ENCODE data around the gene TMEM117. TPM values are rescaled to one million over a fixed set of nuclear protein-coding genes. Genes with fewer than 3 reads are reported as not detected.

TMEM117 gene
- total RNA-seq, 2 experiments from 2014 or later = 0.95 to 7.1 TPM

DNA sequence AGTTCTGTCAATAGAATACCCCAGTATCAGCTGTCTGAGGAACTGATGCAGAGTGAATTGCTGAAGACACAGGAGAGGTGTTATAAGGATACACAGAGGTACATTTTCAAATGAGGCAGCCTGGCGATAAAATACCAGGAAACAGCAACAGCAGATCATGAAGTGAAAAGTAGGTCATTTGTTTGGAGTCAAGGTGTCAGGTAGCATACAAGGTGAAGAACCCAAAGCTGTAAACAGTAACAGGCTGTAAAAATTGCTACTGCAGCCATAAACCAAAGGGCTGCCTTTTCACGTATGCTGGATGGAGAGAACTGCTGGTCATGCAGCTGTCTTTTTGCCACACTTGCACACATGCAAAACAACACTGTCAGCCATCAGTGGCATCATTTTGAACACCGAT lies 20.5 kb upstream of the TMEM117 start:
- POLR2A ChIA-PET = interaction anchor here (1.0 to 5.6 kb wide), 6 partner anchors 9 to 37 kb away, joined by 3 to 29 read pairs (median 4); partner anchors contain the start of genes TMEM117 and TWF1
- H2AFZ ChIP-seq (ENCODE audit: low read length) = no peak overlapping the region
- no TSS peak for BruUV-seq (replicated peaks)

DNA sequence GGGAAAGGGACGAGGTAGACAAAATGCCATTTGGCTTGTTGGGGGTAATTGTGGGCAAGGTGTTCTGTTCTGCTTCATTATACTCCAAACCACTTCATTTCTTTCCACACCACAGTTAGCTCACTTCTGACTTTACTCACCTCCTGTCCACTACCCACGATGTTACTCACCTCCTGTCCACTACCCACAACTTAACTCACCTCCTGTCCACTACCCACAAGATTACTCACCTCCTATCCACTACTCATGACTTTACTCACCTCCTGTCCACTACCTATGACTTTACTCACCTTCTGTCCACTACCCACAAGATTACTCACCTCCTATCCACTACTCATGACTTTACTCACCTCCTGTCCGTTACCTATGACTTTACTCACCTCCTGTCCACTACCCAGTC lies 19.7 kb upstream of the TMEM117 start:
- DNase-seq (ENCODE audit: low spot score) = no peak
- Histone ChIP-seq H3K79me2 (ENCODE audit: insufficient read depth, low read depth, low read length) (no peaks in the 10 kb centered on the region), H3K4me2 (ENCODE audit: low read length) (no peak overlapping the region), H2AFZ (ENCODE audit: low read length) (no peak overlapping the region), H3K9me3 (ENCODE audit: low read length) (no peaks in the 10 kb centered on the region), H3K4me3 (ENCODE audit: low read depth, low read length, poor library complexity, severe bottlenecking) (no peak overlapping the region), H3K4me1 (ENCODE audit: insufficient read depth, low read length, poor library complexity, severe bottlenecking) (no peaks in the 10 kb centered on the region), H3K9me2 (ENCODE audit: insufficient read depth, low read length) (no peaks in the 10 kb centered on the region), H3K36me3 (ENCODE audit: insufficient read depth, low read length) (no peaks in the 10 kb centered on the region), H3K27ac (ENCODE audit: low read depth, low read length, poor library complexity, severe bottlenecking) (no peak overlapping the region), H4K20me1 (ENCODE audit: insufficient read depth, low read length) (no peaks in the 10 kb centered on the region)
- CTCF ChIA-PET (ENCODE audit: unreplicated experiment) = no interaction called here
- no TSS peak for BruUV-seq (replicated peaks)
- TF ChIP-seq, protein P1, sequence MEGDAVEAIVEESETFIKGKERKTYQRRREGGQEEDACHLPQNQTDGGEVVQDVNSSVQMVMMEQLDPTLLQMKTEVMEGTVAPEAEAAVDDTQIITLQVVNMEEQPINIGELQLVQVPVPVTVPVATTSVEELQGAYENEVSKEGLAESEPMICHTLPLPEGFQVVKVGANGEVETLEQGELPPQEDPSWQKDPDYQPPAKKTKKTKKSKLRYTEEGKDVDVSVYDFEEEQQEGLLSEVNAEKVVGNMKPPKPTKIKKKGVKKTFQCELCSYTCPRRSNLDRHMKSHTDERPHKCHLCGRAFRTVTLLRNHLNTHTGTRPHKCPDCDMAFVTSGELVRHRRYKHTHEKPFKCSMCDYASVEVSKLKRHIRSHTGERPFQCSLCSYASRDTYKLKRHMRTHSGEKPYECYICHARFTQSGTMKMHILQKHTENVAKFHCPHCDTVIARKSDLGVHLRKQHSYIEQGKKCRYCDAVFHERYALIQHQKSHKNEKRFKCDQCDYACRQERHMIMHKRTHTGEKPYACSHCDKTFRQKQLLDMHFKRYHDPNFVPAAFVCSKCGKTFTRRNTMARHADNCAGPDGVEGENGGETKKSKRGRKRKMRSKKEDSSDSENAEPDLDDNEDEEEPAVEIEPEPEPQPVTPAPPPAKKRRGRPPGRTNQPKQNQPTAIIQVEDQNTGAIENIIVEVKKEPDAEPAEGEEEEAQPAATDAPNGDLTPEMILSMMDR (conservative IDR thresholded peaks at IDR 0.05; ENCODE audit: low read length) = no peak
- TF ChIP-seq EZH2phosphoT487 (IDR thresholded peaks at IDR 0.05; ENCODE audit: borderline replicate concordance, low read depth, low read length) = no peak
- intact Hi-C loops (cut with micrococcal nuclease; ENCODE audit: unreplicated experiment) = no loop called here
- POLR2A ChIA-PET = interaction anchor here (1.0 to 5.6 kb wide), 5 partner anchors 9 to 37 kb away, joined by 3 to 29 read pairs (median 3); partner anchors contain the start of gene TWF1

More for the DNA sequence above, 20.5 kb upstream of the TMEM117 start:
- Histone ChIP-seq H3K9me3 (ENCODE audit: low read length) (no peaks in the 10 kb centered on the region), H3K27ac (ENCODE audit: low read depth, low read length, poor library complexity, severe bottlenecking) (no peak overlapping the region), H3K4me2 (ENCODE audit: low read length) (no peak overlapping the region), H3K36me3 (ENCODE audit: insufficient read depth, low read length) (no peaks in the 10 kb centered on the region), H3K9me2 (ENCODE audit: insufficient read depth, low read length) (no peaks in the 10 kb centered on the region), H4K20me1 (ENCODE audit: insufficient read depth, low read length) (no peaks in the 10 kb centered on the region), H3K4me3 (ENCODE audit: low read depth, low read length, poor library complexity, severe bottlenecking) (no peak overlapping the region), H3K4me1 (ENCODE audit: insufficient read depth, low read length, poor library complexity, severe bottlenecking) (no peaks in the 10 kb centered on the region), H3K79me2 (ENCODE audit: insufficient read depth, low read depth, low read length) (no peaks in the 10 kb centered on the region)
- CTCF ChIA-PET (ENCODE audit: unreplicated experiment) = no interaction called here
- intact Hi-C loops (cut with micrococcal nuclease; ENCODE audit: unreplicated experiment) = no loop called here
- TF ChIP-seq, protein P1 (conservative IDR thresholded peaks at IDR 0.05; ENCODE audit: low read length) = no peak
- TF ChIP-seq EZH2phosphoT487 (IDR thresholded peaks at IDR 0.05; ENCODE audit: borderline replicate concordance, low read depth, low read length) = no peak
- DNase-seq (ENCODE audit: low spot score) = no peak

DNA sequence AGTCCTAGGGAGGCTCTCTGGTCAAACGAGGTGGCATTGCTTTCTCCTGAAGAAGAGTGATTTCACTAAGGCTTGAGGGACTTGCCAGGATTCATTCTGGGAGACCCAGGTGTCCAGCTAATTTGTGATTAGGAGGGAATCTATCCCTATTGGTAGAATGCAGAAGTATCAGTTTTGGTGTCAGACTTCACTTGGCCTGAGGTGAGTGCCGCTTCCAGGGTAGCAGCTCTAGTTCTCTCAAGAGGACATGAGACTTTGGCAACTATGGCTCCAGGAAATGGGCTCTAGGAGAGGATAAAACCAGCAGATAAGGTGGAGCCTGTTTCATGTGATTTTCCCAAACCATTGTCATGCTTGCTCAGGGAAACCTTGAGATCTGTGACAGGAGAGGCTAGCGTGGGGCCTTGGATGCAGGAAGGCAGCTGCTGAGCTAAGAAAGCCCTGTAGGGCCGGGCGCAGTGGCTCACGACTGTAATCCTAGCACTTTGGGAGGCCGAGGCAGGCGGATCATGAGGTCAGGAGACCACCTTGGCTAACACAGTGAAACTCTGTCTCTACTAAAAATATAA lies 11.6 kb upstream of the TMEM117 start:
- no peak for DNase-seq (ENCODE audit: low spot score)
- no peak overlapping the region for H3K4me2 ChIP-seq (ENCODE audit: low read length)
- H3K27ac ChIP-seq (ENCODE audit: low read depth, low read length, poor library complexity, severe bottlenecking) = no peak overlapping the region
- ChIA-PET POLR2A (interaction anchor here (0.6 to 1.3 kb wide), 7 partner anchors 9 to 26 kb away, joined by 3 to 5 read pairs (median 3); no protein-coding TSS in a partner anchor), CTCF (ENCODE audit: unreplicated experiment) (no interaction called here)
- H3K4me3 ChIP-seq (ENCODE audit: low read depth, low read length, poor library complexity, severe bottlenecking) = no peak overlapping the region
- H4K20me1 ChIP-seq (ENCODE audit: insufficient read depth, low read length) = no peaks in the 10 kb centered on the region
- H3K9me3 ChIP-seq (ENCODE audit: low read length) = no peaks in the 10 kb centered on the region
- no TSS peak for BruUV-seq (replicated peaks)
- no peaks in the 10 kb centered on the region for H3K36me3 ChIP-seq (ENCODE audit: insufficient read depth, low read length)
- TF ChIP-seq, protein P1 (conservative IDR thresholded peaks at IDR 0.05; ENCODE audit: low read length) = no peak
- no peak for TF ChIP-seq EZH2phosphoT487 (IDR thresholded peaks at IDR 0.05; ENCODE audit: borderline replicate concordance, low read depth, low read length)
- no peaks in the 10 kb centered on the region for H3K4me1 ChIP-seq (ENCODE audit: insufficient read depth, low read length, poor library complexity, severe bottlenecking)
- intact Hi-C loops (cut with micrococcal nuclease; ENCODE audit: unreplicated experiment) = no loop called here
- H2AFZ ChIP-seq (ENCODE audit: low read length) = no peak overlapping the region
- H3K9me2 ChIP-seq (ENCODE audit: insufficient read depth, low read length) = no peaks in the 10 kb centered on the region
- H3K79me2 ChIP-seq (ENCODE audit: insufficient read depth, low read depth, low read length) = no peaks in the 10 kb centered on the region

Data from OCI-LY7 (cell line).